PC-3 (cell line): ENCODE results near the gene STRN.
"Not testable (repeated sequence)": the region's sequence is repeated elsewhere in the genome, so short reads cannot be mapped to it uniquely, and the experiment has no call there.

ENCODE experiments used
- CTCF ChIP-seq: fragments of 300-600 bp; sonication (generic); conservative IDR thresholded peaks from 2 replicates; pipeline ENCODE4 v1.5.1; 2017; ENCODE audit warnings: antibody characterized with exemption, low read depth, mild to moderate bottlenecking, low read length
- EZH2 ChIP-seq: fragments of 300-600 bp; sonication (generic); IDR thresholded peaks from one replicate; pipeline ENCODE4 v1.6.1; 2017; ENCODE audit warnings: antibody characterized with exemption, mild to moderate bottlenecking, low read length; ENCODE audit not compliant: unreplicated experiment
- EZH2phosphoT487 ChIP-seq: fragments of 300-600 bp; sonication (generic); IDR thresholded peaks from 2 replicates; pipeline ENCODE4 v1.6.1; 2018; ENCODE audit warnings: mild to moderate bottlenecking, antibody characterized with exemption, low read length, borderline replicate concordance

DNA sequence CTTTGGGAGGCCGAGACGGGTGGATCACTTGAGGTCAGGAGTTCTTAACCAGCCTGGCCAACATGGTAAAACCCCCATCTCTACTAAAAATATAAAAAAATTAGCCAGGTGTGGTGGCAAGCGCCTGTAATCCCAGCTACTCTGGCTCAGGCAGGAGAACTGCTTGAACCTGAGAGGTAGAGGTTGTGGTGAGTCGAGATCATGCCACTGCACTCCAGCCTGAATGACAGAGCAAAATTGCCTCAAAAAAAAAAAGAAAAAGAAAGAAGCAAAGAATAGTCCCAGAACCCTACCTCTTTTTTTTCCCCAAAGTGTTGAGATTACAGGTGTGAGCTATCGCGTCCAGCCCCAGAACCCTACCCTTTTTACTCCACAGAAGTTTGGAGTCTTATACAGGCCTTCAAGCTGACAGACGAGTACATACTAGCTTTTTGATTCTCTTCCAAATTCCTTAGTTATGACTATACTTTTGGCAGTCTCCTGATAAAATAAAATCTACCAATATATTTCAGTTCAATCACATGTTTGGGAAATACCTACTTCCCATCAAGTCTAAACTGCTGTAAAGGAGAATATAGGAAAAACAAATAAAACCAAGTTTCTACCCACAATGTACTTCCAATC lies 35.4 kb downstream of the STRN start:
- TF ChIP-seq CTCF, EZH2, EZH2phosphoT487: not testable (repeated sequence)
